HG02840 (cell line): Measurements from ENCODE around the gene PPFIA2.

Experiments
- ATAC-seq: cut with Tn5 transposase; IDR thresholded peaks from one replicate; pipeline ENCODE4 v1.9.1; 2021; ENCODE audit warnings: mild to moderate bottlenecking, moderate library complexity, moderate number of reproducible peaks; ENCODE audit not compliant: unreplicated experiment, low FRiP score

PPFIA2 gene

GRCh38 chr12:81369175-81369574 is 390.0 kb downstream of the PPFIA2 start:
- ATAC-seq = no peak

GRCh38 chr12:81365284-81365683 is 393.9 kb downstream of the PPFIA2 start:
- ATAC-seq = no peak

- ATAC-seq = no peak
Measured at GRCh38 chr12:81360916-81361315, 398.2 kb downstream of the PPFIA2 start.

- ATAC-seq = no peak
Measured at GRCh38 chr12:81359736-81360135, 399.4 kb downstream of the PPFIA2 start.

GRCh38 chr12:81354327-81354932 is 404.7 kb downstream of the PPFIA2 start:
- no peak for ATAC-seq

GRCh38 chr12:81350309-81350708 is 408.8 kb downstream of the PPFIA2 start:
- no peak for ATAC-seq

GRCh38 chr12:81347404-81347803 is 411.7 kb downstream of the PPFIA2 start:
- ATAC-seq = no peak

GRCh38 chr12:81340910-81341309 is 418.2 kb downstream of the PPFIA2 start:
- no peak for ATAC-seq

- ATAC-seq = no peak
Measured at GRCh38 chr12:81339071-81339470, 420.1 kb downstream of the PPFIA2 start.

GRCh38 chr12:81337886-81338285 is 421.3 kb downstream of the PPFIA2 start:
- ATAC-seq = no peak

- ATAC-seq = no peak
Measured at GRCh38 chr12:81333812-81334211, 425.3 kb downstream of the PPFIA2 start.

GRCh38 chr12:81332054-81332453 is 427.1 kb downstream of the PPFIA2 start:
- no peak for ATAC-seq

GRCh38 chr12:81330480-81330879 is 428.7 kb downstream of the PPFIA2 start:
- no peak for ATAC-seq

- no peak for ATAC-seq
Measured at GRCh38 chr12:81329085-81329484, 430.1 kb downstream of the PPFIA2 start.

GRCh38 chr12:81327425-81327824 is 431.7 kb downstream of the PPFIA2 start:
- ATAC-seq = no peak

- ATAC-seq = no peak
Measured at GRCh38 chr12:81325086-81325485, 434.1 kb downstream of the PPFIA2 start.

GRCh38 chr12:81314903-81315531 is 444.1 kb downstream of the PPFIA2 start:
- ATAC-seq = no peak

- ATAC-seq = no peak
Measured at GRCh38 chr12:81303935-81304334, 455.2 kb downstream of the PPFIA2 start.

- no peak for ATAC-seq
Measured at GRCh38 chr12:81300454-81300853, 458.7 kb downstream of the PPFIA2 start.

GRCh38 chr12:81297601-81298000 is 461.5 kb downstream of the PPFIA2 start:
- ATAC-seq = no peak

- ATAC-seq = no peak
Measured at GRCh38 chr12:81296556-81297305, 462.4 kb downstream of the PPFIA2 start.

GRCh38 chr12:81295251-81295650 is 463.9 kb downstream of the PPFIA2 start:
- no peak for ATAC-seq
